Lung (tissue), 12 donors: ENCODE data around the gene B3GALNT2. TPM values are rescaled to one million over a fixed set of nuclear protein-coding genes. Genes with fewer than 3 reads are reported as not detected.

ENCODE experiments used
- ATAC-seq: fragments of 200-7000 bp; cut with Tn5 transposase; one replicate; pipeline ENCODE4 v1.9.1; 2020; ENCODE audit warnings: moderate number of reproducible peaks; ENCODE audit not compliant: insufficient read depth, low FRiP score
- DNase-seq, 3 donors: peaks; one replicate each; pipeline ENCODE4 v3.0.0-alpha.2; 2013 to 2017
- H3K27ac ChIP-seq, 2 donors: one replicate each; pipeline ENCODE4 v1.5.1; 2013; ENCODE audit warnings: mild to moderate bottlenecking in 2 of 2, moderate library complexity in 2 of 2, control low read depth in 1 of 2, inconsistent platforms in 1 of 2, low read depth in 1 of 2, low read length in 1 of 2
- H3K27me3 ChIP-seq, 3 donors: one replicate each; pipeline ENCODE4 v1.5.1; 2013; ENCODE audit warnings: low read length in 2 of 3; ENCODE audit not compliant: control insufficient read depth in 3 of 3, insufficient read depth in 3 of 3
- H3K36me3 ChIP-seq, 4 donors: one replicate each; pipeline ENCODE4 v1.5.1; 2013; ENCODE audit warnings: low read length in 4 of 4, mild to moderate bottlenecking in 1 of 4, moderate library complexity in 1 of 4; ENCODE audit not compliant: control insufficient read depth in 4 of 4, insufficient read depth in 4 of 4
- H3K4me1 ChIP-seq, 5 donors: one replicate each; pipeline ENCODE4 v1.5.1; 2013; ENCODE audit warnings: low read length in 5 of 5, mild to moderate bottlenecking in 2 of 5, moderate library complexity in 1 of 5; ENCODE audit not compliant: control insufficient read depth in 5 of 5, insufficient read depth in 5 of 5
- H3K4me3 ChIP-seq: one replicate; pipeline ENCODE4 v1.5.1; 2013; ENCODE audit warnings: mild to moderate bottlenecking, control low read depth, moderate library complexity
- H3K9ac ChIP-seq, 2 donors: one replicate each; pipeline ENCODE4 v1.5.1; 2013; ENCODE audit warnings: low read length in 2 of 2, control low read depth in 1 of 2; ENCODE audit not compliant: insufficient read depth in 1 of 2
- H3K9me3 ChIP-seq, 4 donors: one replicate each; pipeline ENCODE4 v1.5.1; 2013; ENCODE audit warnings: low read length in 3 of 4, mild to moderate bottlenecking in 1 of 4, moderate library complexity in 1 of 4; ENCODE audit not compliant: control insufficient read depth in 4 of 4, insufficient read depth in 3 of 4
- WGBS, 2 donors: extraction: QIAGEN DNeasy Blood & Tissue Kit; methylation state at CpG; one replicate each; pipeline ENCODE4 v1.1.7; 2013; 5-methylcytosine and 5-hydroxymethylcytosine counted together
- polyA plus RNA-seq, 2 donors: library from polyadenylated mRNA; stranded (reverse); fragments of 200-250 nt; gene quantifications; one replicate each; pipeline ENCODE4 v1.2.1, GENCODE V29; 2013
- total RNA-seq, 2 donors: library from RNA; depleted of rRNA in 1 of 2; stranded (reverse); fragments of >200 nt in 1 of 2; gene quantifications; one replicate each; pipeline ENCODE4 v1.2.1, GENCODE V29; 2014 to 2021
- TF ChIP-seq, protein P1 (sequence below): IDR thresholded peaks from 2 replicates; pipeline ENCODE4 v1.5.1; 2012; ENCODE audit warnings: mild to moderate bottlenecking; ENCODE audit errors: control extremely low read depth, extremely low read depth
- donor health status: control.
- donor health status: control.
- donor health status: Bipolar disorder and iron deficiency.
- donor health status: healthy.
- donor health status: DM: yes; HTN: yes; CAD: no.

The B3GALNT2 gene
- total and polyA plus RNA-seq, 4 donors, result 2.3 to 30.8 (median 11.3) TPM

DNA sequence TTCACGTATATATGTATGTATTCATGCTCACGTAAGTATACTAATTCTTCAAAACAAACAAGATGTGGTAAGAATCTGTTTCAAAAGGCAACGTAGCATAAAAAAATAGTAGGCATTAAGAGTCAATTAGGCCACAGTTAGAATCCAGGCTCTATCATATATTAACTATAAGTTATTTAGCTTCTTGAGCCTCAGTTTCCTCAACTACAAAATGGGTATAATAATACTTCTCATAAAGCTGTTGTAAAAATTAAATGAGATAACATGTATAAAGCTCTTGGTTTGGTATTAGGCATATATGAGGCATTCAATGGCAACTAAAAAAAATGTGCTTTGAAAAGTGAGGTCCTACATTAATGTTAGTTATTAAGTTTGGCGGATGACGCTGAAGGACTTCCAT lies 9.2 kb downstream of the B3GALNT2 start:
- TF ChIP-seq, protein P1, sequence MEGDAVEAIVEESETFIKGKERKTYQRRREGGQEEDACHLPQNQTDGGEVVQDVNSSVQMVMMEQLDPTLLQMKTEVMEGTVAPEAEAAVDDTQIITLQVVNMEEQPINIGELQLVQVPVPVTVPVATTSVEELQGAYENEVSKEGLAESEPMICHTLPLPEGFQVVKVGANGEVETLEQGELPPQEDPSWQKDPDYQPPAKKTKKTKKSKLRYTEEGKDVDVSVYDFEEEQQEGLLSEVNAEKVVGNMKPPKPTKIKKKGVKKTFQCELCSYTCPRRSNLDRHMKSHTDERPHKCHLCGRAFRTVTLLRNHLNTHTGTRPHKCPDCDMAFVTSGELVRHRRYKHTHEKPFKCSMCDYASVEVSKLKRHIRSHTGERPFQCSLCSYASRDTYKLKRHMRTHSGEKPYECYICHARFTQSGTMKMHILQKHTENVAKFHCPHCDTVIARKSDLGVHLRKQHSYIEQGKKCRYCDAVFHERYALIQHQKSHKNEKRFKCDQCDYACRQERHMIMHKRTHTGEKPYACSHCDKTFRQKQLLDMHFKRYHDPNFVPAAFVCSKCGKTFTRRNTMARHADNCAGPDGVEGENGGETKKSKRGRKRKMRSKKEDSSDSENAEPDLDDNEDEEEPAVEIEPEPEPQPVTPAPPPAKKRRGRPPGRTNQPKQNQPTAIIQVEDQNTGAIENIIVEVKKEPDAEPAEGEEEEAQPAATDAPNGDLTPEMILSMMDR, result no peak
- ATAC-seq (no peak), DNase-seq (no peak)
- H3K27ac ChIP-seq, result no peak overlapping the region
- H3K4me3 ChIP-seq, result no peak overlapping the region
- no peak overlapping the region for H3K9ac ChIP-seq
- WGBS, 2 donors, result 96 to 98% methylated on average over 5 of the region's 5 CpGs
- H3K36me3 ChIP-seq, result peaks cover 6 to 16% (median 11%) of the 10 kb centered on the region in 4 donors
- no peaks in the 10 kb centered on the region for H3K4me1 ChIP-seq
- no peaks in the 10 kb centered on the region for H3K27me3 ChIP-seq
- no peaks in the 10 kb centered on the region for H3K9me3 ChIP-seq

DNA sequence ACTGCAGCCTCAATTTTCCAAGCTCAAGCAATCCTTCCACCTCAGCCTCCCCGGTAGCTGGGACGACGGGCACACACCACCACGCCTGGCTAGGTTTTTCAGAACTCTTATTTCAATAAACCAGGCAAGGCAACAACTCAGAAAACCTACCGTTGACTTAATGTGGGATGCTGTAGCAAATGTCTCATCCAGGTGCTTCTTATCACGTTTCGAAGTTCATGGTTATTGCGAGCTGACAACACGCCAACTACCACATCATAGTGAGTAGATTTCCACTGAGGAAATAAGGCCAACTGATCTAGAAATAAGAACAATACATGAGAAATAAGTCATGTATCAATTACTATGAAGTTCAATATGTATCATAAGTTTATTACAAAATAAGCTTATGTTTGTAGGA lies 9.7 kb downstream of the B3GALNT2 start:
- Histone ChIP-seq H3K36me3 (peaks cover 6 to 16% (median 11%) of the 10 kb centered on the region in 4 donors), H3K4me3 (no peak overlapping the region), H3K4me1 (no peaks in the 10 kb centered on the region), H3K27ac (no peak overlapping the region), H3K9me3 (no peaks in the 10 kb centered on the region), H3K9ac (no peak overlapping the region), H3K27me3 (no peaks in the 10 kb centered on the region)
- DNase-seq, result no peak
- ATAC-seq, result no peak
- WGBS, 2 donors, result 97% methylated on average over 9 of the region's 9 CpGs
- TF ChIP-seq, protein P1, result no peak

DNA sequence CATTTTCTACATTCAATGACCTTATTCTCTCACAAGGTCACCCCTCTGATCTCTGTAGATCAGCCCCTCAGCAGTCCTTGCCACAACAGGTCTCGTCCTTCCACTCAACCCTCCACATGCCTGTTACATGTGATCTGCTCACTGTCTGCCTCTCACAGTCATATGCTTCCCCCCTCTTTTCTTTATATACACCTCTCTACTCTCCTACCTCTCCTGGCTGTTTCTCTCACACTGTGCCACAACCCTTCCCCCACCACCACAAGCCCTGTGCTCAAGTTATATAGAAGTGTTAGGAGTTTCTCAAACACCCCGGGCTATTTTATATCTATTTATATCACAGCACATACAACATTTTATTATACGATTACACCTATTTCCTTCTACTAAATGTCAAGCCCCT lies 12.6 kb downstream of the B3GALNT2 start:
- no peak overlapping the region for H3K9ac ChIP-seq
- no peak for DNase-seq
- WGBS, 2 donors, result 83 to 90% methylated on average over 3 of the region's 3 CpGs
- H3K4me3 ChIP-seq, result no peak overlapping the region
- no peaks in the 10 kb centered on the region for H3K4me1 ChIP-seq
- H3K27me3 ChIP-seq, result no peaks in the 10 kb centered on the region
- H3K27ac ChIP-seq, result no peak overlapping the region
- H3K36me3 ChIP-seq, result peaks cover 11 to 16% (median 12%) of the 10 kb centered on the region in 4 donors
- no peak for ATAC-seq
- TF ChIP-seq, protein P1, result no peak
- no peaks in the 10 kb centered on the region for H3K9me3 ChIP-seq

DNA sequence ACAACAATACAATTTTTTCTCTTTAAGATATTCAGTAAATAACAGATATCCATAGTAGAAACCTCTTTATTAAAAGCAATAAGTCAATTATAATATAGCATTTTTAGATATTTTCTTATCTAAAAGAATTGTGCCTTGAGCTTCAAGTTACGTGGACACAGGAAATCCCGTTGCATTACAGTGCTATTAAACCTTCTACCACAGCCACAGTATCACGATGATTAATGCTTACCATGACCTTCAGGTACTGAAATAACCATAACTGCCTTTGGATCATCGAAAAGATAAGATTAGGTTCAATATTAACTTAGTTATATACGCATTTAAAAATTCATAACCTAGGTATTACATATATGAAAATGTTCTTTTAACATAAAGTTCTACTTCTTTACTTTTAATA lies 17.9 kb downstream of the B3GALNT2 start:
- DNase-seq (no peak), ATAC-seq (no peak)
- Histone ChIP-seq H3K9me3 (no peaks in the 10 kb centered on the region), H3K27ac (no peak overlapping the region), H3K4me1 (no peaks in the 10 kb centered on the region), H3K4me3 (no peak overlapping the region), H3K9ac (no peak overlapping the region), H3K27me3 (no peaks in the 10 kb centered on the region), H3K36me3 (peaks cover 6 to 21% (median 14%) of the 10 kb centered on the region in 4 donors)
- TF ChIP-seq, protein P1, result no peak
- WGBS, 2 donors, result 72 to 79% methylated on average over 5 of the region's 5 CpGs
